Aorta (tissue), 5 donors: ENCODE measurements around the gene OPTN. TPM values are rescaled to one million over a fixed set of nuclear protein-coding genes. Genes with fewer than 3 reads are reported as not detected.
"Not testable (repeated sequence)": the region's sequence is repeated elsewhere in the genome, so short reads cannot be mapped to it uniquely, and the experiment has no call there.

Experiments used
- ATAC-seq: fragments of 200-7000 bp; cut with Tn5 transposase; one replicate; pipeline ENCODE4 v1.9.1; 2022; ENCODE audit warnings: moderate library complexity; ENCODE audit not compliant: low FRiP score
- DNase-seq, 2 donors: peaks; one replicate each; pipeline ENCODE4 v3.0.0-alpha.2; 2020
- H3K27ac ChIP-seq, 2 donors: one replicate each; pipeline ENCODE4 v1.5.1; 2013; ENCODE audit warnings: low read length in 2 of 2, mild to moderate bottlenecking in 2 of 2, moderate library complexity in 2 of 2, control low read depth in 1 of 2, inconsistent platforms in 1 of 2, low read depth in 1 of 2
- H3K27me3 ChIP-seq, 2 donors: one replicate each; pipeline ENCODE4 v1.6.1; 2013; ENCODE audit warnings: control low read depth in 1 of 2, low read length in 1 of 2, mild to moderate bottlenecking in 1 of 2, moderate library complexity in 1 of 2; ENCODE audit not compliant: insufficient read depth in 2 of 2, control insufficient read depth in 1 of 2
- H3K36me3 ChIP-seq, 2 donors: one replicate each; pipeline ENCODE4 v1.6.1; 2013; ENCODE audit warnings: control low read depth in 1 of 2, low read length in 1 of 2, mild to moderate bottlenecking in 1 of 2; ENCODE audit not compliant: insufficient read depth in 2 of 2, control insufficient read depth in 1 of 2
- H3K4me1 ChIP-seq, 2 donors: one replicate each; pipeline ENCODE4 v1.6.1; 2013; ENCODE audit warnings: low read length in 2 of 2, control low read depth in 1 of 2, mild to moderate bottlenecking in 1 of 2, moderate library complexity in 1 of 2; ENCODE audit not compliant: insufficient read depth in 2 of 2, control insufficient read depth in 1 of 2
- H3K4me3 ChIP-seq, 2 donors: one replicate each; pipeline ENCODE4 v1.5.1; 2013; ENCODE audit warnings: low read length in 2 of 2, control low read depth in 1 of 2, mild to moderate bottlenecking in 1 of 2
- H3K9me3 ChIP-seq: one replicate; pipeline ENCODE4 v1.6.1; 2013; ENCODE audit warnings: mild to moderate bottlenecking, low read length; ENCODE audit not compliant: control insufficient read depth
- WGBS, 2 donors: extraction: QIAGEN DNeasy Blood & Tissue Kit; methylation state at CpG; one replicate each; pipeline ENCODE4 v1.1.7; 2013; 5-methylcytosine and 5-hydroxymethylcytosine counted together
- intact Hi-C, 2 donors: fragments of 100-400 bp; cut with DNase I; formaldehyde crosslinking; loops; one replicate each; pipeline versions ENCODE4 v1.14.2 to v1.15.0; 2022
- polyA plus RNA-seq, 2 donors: library from polyadenylated mRNA; stranded (reverse); fragments of 200-250 nt; gene quantifications; one replicate each; pipeline ENCODE4 v1.2.3, GENCODE V29; 2013
- total RNA-seq, 2 donors: library from RNA; stranded (reverse); fragmentation: NEBNext Ultra II Directional; extraction: Animal tissue kit (Norgen Biotek cat#: 25700); gene quantifications; one replicate each; pipeline ENCODE4 v1.2.1, GENCODE V29; 2021
- donor health status: healthy with polysubstance abuse.
- donor health status: Bipolar disorder and iron deficiency.
- donor health status: DM: no; HTN: no; CAD: no.
- donor health status: DM: no; HTN: no; CAD: no.
- donor health status: DM: yes; HTN: yes; CAD: no.

Gene OPTN
- total and polyA plus RNA-seq, 4 donors: 87.4 to 115 (median 99.3) TPM

DNA sequence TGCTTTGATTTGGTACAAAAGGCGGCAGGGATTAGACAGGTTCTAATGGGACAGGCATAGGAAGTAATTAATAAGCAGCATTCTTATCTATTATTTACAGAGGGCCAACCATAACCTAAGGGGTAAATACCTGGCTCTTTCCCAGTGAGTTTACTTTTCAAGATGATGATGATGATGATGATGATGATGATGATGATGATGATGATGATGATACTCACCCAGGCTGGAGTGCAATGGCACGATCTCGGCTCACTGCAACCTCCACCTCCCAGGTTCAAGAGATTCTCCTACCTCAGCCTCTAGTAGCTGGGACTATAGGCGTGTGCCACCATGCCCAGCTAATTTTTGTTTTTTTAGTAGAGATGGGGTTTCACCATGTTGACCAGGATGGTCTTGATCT, 5.9 kb upstream of the OPTN start:
- H3K9me3 ChIP-seq, DNase-seq, ATAC-seq, H3K4me1 ChIP-seq, H3K36me3 ChIP-seq, H3K27ac ChIP-seq, H3K4me3 ChIP-seq, H3K27me3 ChIP-seq, intact Hi-C loops: not testable (repeated sequence)
- WGBS, 2 donors: 98% methylated on average over 4 of the region's 4 CpGs

DNA sequence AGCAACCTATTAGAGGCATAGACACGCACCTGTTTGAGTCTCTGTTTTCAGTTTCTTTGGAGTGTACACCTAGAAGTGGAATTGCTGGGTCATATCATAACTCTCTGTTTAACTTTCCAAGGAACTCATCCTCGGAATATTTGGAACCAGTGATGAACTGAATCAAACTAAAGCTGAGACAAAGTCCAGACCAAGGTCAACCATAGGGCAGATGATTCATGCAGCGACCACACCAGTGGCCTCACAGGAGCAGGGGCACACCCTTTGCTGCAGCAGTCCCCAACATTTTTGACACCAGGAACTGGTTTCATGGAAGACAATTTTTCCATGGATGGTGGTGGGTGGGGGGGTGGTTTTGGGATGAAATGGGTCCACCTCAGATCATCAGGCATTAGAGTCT, 4.9 kb upstream of the OPTN start:
- ATAC-seq: no peak
- Histone ChIP-seq H3K4me3 (no peak overlapping the region), H3K27me3 (no peaks in the 10 kb centered on the region), H3K36me3 (no peaks in the 10 kb centered on the region), H3K27ac (no peak overlapping the region), H3K9me3 (no peaks in the 10 kb centered on the region), H3K4me1 (no peaks in the 10 kb centered on the region)
- DNase-seq: no peak
- 91 to 92% methylated on average over 3 of the region's 3 CpGs for WGBS, 2 donors
- intact Hi-C loops: no loop called here

DNA sequence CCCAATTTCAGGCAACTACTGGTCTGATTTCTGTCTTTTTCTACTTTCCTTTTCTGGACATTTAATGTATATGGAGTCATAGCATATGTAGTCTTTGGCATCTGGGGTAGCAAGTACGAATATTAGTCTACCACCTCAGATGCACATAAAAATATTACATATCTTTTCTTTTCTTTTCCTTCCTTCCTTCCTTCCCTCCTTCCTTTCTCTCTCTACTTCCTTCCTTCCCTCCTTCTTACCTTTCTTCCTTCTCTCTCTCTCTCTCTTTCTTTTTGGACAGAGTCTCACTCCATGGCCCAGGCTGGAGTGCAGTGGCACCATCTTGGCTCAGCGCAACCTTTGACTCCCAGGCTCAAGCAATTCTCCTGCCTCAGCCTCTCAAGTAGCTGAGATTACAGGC, 4.0 kb upstream of the OPTN start:
- 95 to 98% methylated on average over 2 of the region's 2 CpGs for WGBS, 2 donors
- Histone ChIP-seq H3K27me3 (no peaks in the 10 kb centered on the region), H3K4me3 (no peak overlapping the region), H3K9me3 (no peaks in the 10 kb centered on the region), H3K4me1 (no peaks in the 10 kb centered on the region), H3K36me3 (no peaks in the 10 kb centered on the region), H3K27ac (no peak overlapping the region)
- ATAC-seq (no peak), DNase-seq (no peak)
- intact Hi-C loops: no loop called here

DNA sequence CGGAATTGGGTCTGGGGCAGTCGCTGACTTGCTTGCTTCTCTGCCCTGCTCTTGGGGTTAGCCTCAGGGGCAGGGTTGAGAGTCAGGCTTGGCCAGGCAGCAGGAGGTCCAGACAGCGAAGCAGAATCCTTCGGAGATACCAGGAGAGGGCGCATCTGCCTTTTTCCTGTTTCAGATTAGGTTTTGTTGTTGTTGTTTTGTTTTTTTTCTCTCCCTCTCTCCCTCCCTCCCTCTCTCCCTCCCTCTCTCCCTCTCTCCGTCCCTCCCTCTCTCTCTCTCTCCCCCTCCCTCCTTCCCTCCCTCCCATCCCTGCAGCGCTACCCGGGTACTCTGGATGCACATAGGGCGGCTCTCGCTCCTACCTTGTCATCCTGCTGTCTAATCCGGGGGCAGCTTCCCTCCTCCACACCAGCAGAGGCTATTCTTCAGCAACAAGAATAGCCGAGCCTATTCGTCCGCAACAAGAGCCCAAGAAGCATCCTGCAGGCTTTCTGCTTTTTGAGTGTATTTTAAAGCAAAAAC, 758 bp upstream of the OPTN start:
- no peaks in the 10 kb centered on the region for H3K9me3 ChIP-seq
- peak; percentile 43 for ATAC-seq
- H3K27me3 ChIP-seq: no peaks in the 10 kb centered on the region
- peaks cover 0 to 3% of the 10 kb centered on the region in 2 donors for H3K4me1 ChIP-seq
- H3K4me3 ChIP-seq: peak overlapping the region; percentile 61 to 99
- peak overlapping the region in 1 of 2 donors; percentile 31 for H3K27ac ChIP-seq
- no peaks in the 10 kb centered on the region for H3K36me3 ChIP-seq
- WGBS, 2 donors: 5% methylated on average over 14 of the region's 14 CpGs
- DNase-seq: no peak
- intact Hi-C loops: no loop called here

DNA sequence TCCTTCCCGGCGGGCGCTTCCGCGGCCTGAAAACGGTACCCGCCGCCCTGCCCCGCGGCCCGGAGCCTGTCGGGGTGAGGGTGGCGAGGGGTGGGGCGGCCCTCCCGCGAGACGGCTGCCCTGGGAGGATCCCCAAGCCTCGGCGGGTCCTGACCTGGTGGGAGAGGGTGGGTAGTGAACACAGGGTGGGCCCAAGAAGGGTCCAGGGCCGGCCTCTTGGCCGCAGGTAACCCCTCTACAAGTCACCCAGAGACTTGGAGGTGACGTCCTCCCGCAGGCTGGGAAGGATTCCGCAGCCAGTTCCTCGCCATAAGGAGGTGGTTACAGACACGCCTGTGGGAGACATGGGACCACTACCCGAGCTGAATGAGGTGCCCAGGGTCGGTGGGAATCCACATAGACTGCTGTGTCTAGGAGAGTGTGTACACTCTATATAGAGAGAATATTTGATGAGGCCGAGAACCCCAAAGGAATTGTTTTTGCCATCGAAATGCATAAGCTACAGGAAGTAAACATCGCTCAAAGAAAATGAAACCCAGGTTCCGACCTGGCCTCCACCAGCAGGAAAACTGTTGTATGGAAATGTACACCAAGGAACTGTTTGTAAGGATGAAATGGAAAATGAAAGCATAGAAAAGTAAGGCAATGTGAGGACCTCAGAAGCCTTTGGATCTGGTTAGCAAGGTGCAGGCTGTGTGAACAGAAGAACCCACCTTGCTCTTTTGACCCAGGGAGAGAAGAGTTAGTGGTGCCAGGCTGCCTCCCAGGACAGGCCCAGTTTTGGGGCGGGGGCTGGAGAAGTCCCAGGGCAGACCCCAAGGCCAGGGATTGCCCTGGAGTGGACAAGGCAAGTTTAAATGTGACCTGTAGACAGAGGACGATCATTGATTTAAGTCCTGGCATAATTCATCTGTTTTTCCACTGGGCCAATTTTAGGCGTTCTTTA, 659 bp downstream of the OPTN start:
- peak in 1 of 2 donors; percentile 67 for DNase-seq
- intact Hi-C loops: no loop called here
- no peaks in the 10 kb centered on the region for H3K27me3 ChIP-seq

DNA sequence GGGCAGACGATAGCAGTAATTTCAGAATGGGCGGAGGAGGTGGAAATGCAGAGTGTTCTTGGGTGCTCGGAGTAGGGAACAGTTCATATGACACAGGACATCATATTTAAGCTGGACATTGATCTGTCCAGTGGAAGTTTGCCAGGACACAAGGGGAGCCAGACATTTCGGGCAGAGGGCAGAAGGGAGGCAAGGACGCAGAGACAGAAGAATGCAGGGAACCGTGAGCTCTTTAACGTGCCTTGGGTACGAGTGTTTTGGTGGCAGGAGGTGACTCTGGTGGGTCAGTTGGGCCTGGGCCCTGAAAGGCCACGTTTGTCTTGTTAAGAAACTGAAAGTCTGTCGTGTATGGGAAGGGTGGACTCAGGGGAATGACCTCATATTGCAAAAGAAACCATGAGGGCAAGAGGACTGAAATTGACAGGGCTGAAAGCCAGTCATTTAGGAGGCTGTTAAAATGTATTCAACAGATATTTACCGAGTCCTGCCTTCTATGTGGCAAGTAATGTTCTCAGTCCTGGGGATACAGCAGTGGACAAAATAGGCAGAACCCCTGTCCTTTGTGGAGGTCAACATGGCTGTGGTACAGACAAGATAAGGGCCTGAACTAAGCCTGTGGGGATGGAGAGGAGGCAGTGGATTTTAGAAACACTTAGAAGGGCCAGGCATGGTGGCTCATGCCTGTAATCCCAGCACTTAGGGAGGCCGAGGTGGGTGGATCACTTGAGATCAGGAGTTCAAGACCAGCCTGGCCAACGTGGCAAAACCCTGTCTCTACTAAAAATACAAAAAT, 2.2 kb downstream of the OPTN start:
- Histone ChIP-seq H3K4me1 (peaks cover 0 to 3% of the 10 kb centered on the region in 2 donors), H3K36me3 (peaks cover 0 to 2% of the 10 kb centered on the region in 2 donors), H3K9me3 (no peaks in the 10 kb centered on the region), H3K27ac (peak overlapping the region in 1 of 2 donors; percentile 78), H3K4me3 (peak overlapping the region in 1 of 2 donors; percentile 32), H3K27me3 (no peaks in the 10 kb centered on the region)
- ATAC-seq (no peak), DNase-seq (no peak)
- intact Hi-C loops: no loop called here
- WGBS, 2 donors: 20% methylated on average over 13 of the region's 13 CpGs

More for the DNA sequence above, 659 bp downstream of the OPTN start:
- no peaks in the 10 kb centered on the region for H3K9me3 ChIP-seq
- no peaks in the 10 kb centered on the region for H3K36me3 ChIP-seq
- H3K27ac ChIP-seq: peak overlapping the region; percentile 3 to 95
- peak overlapping the region; percentile 61 to 99 for H3K4me3 ChIP-seq
- H3K4me1 ChIP-seq: peaks cover 0 to 3% of the 10 kb centered on the region in 2 donors
- ATAC-seq: peak; percentile 61
- 1% methylated on average over 18 to 35 of the region's 35 CpGs for WGBS, 2 donors

DNA sequence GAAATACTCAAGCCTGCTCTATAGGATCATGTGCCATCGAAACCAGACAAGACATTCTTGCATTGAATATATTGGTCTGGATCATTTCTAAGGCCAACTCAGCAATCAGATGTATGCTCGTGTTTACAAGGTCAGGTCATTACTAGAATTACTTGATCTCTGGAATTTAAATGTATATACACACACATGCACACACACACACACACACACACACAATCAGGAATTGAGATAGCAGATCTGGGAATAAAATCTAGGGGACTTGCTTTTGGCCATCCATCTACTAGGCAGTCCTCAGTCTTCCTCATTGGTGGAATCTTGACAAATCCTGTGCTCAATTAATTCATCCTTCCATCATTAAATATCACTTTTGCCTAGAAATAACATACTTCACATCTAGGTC, 3.6 kb downstream of the OPTN start:
- Histone ChIP-seq H3K27me3 (no peaks in the 10 kb centered on the region), H3K9me3 (no peaks in the 10 kb centered on the region), H3K36me3 (peaks cover 0 to 2% of the 10 kb centered on the region in 2 donors), H3K27ac (no peak overlapping the region), H3K4me3 (no peak overlapping the region), H3K4me1 (peaks cover 0 to 3% of the 10 kb centered on the region in 2 donors)
- intact Hi-C loops: no loop called here
- no peak for DNase-seq
- WGBS, 2 donors: 94 to 100% methylated on average over 2 of the region's 2 CpGs
- no peak for ATAC-seq

DNA sequence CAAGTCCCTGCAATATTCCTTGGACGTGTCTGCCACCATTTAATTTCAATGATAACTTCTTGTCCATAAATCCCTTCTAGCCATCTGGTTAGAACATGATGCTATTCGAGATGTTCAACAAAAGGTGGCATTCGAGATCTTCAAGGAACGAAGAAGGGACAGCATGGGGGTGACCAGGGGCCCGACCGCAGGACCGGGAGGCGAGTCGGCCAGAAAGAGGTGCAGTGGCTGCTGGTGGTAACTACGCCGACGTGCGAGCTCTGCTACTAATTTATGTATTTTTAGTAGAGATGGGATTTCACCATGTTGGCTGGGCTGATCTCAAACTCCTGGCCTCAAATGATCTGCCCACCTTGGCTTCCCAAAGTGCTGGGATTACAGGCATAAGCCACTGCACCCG, 4.7 kb downstream of the OPTN start:
- Histone ChIP-seq H3K27ac (no peak overlapping the region), H3K4me1 (peaks cover 0 to 3% of the 10 kb centered on the region in 2 donors), H3K27me3 (no peaks in the 10 kb centered on the region), H3K4me3 (no peak overlapping the region), H3K9me3 (no peaks in the 10 kb centered on the region), H3K36me3 (peaks cover 2% of the 10 kb centered on the region in 2 donors)
- 95 to 97% methylated on average over 14 of the region's 14 CpGs for WGBS, 2 donors
- intact Hi-C loops: no loop called here
- ATAC-seq: no peak
- no peak for DNase-seq
